GM21515 (cell line): ENCODE measurements around the gene AGPAT2.

ENCODE experiments used
- ATAC-seq: cut with Tn5 transposase; IDR thresholded peaks from one replicate; pipeline ENCODE4 v1.9.1; 2021; ENCODE audit not compliant: unreplicated experiment

Gene AGPAT2

GRCh38 chr9:136665111-136665703, 22.1 kb downstream of the AGPAT2 start:
- ATAC-seq: no peak

DNA sequence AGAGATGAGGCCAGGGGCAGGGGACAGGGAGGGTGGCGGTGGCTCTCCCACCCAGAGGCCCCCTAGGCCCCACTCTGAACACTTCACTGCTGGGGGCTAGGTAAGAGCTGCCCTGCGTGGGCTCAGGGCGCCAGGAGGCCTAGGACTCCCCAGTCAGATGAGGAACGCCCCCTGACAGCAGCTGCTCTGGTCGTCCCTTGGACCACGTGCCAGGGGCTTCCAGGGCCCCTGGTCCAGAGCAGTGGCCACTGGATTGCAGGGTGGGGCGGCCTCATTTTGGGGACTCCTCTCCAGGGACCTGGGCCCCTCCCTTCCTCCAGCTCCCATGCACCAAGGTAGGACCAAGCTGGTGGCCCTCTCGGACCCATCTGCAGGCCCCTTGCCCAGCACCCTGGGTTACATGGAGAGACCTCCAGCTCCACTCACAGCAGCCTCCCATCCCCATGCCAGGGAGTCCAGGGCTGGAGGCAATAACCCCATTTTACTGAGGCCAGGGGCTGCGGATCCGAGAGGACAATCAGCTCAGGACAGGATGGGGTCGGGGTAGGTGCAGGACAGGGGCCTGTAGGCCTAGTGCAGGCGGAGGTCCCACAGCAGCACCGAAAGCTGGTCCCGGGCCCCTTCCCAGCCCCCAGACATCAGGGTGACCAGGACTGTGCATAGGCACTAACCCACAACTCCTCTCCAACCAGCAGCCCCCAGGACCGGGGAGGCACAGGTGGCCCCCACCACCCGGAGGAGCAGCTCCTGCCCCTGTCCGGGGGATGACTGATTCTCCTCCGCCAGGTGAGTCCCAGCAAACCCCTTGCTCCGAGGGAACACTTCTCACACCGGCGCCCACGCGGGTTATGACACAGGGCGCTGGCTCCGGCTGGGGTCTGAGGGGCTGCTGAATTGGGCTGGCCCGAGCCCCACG, 23.0 kb downstream of the AGPAT2 start:
- ATAC-seq: no peak

GRCh38 chr9:136662656-136663581, 24.3 kb downstream of the AGPAT2 start, which contains the start of gene EGFL7:
TSS of gene EGFL7 (plus strand) at chr9:136662916. CDS start at chr9:136668283, 5,367 bp downstream.
- ATAC-seq: no peak

GRCh38 chr9:136662326-136662655, 25.0 kb downstream of the AGPAT2 start:
- no peak for ATAC-seq

DNA sequence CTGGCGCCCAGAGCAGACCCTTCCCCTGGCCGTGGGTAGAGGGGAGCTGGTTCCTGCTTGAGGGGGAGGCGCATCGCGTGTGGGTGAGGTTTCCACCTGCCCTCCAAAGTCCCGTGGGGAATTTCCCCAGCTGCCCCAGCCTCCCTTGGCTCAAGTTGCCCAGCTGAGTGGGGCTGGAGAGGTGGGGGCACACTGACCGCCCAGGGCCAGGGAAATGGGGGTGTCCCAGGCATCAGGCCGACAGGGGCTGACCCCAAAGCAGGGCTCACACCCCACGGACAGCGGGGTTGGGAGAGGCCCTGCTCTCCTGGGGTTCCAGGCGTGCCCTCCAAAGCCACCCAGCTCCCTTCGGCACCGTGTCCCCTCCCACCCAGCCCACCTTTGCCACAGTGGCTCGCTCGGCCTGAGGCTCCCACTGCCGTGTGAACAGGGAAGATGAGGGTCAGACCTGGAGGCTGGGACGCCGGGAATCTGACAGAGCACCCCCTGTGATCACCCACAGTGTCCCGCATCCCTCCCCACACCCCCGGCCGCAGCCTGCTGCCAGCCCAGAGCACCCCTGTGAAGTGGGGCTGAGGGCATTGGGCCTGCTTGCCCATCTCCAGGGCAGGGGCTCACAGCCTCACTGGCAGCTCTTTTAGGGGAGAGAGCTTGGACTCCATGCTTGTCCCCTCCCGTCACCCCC, 25.5 kb downstream of the AGPAT2 start:
- no peak for ATAC-seq

DNA sequence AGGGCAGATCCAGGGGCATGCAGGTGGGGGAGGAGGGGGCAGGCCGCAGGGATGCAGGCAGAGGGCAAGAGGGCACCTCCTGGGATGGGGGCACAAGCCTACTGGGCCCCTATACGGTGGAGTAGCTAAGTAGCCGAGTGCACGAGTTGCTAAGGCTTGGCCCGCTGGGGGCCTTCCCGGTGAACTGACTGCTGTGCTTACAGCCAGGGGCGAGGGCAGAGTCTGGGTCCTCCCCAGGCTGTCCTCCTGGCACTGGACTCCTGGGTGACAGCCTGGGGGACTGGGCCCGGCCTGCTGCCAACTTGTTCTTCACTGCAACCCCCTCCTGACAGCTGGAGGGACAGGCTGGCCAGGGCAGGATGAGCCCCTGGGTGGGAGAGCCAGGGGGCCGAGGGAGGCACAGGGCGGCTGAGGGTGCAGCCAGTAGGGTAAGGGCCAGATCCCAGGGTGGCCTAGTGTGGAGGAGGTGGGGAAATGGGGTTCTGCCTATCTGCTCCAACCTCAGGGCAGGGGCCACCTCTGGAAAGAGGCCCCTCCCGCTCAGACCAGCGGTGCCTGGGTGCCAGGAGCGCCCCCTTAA, 26.2 kb downstream of the AGPAT2 start:
- ATAC-seq: no peak

- ATAC-seq: no peak
These were observed 27.1 kb downstream of the AGPAT2 start for GRCh38 chr9:136659861-136660784.

DNA sequence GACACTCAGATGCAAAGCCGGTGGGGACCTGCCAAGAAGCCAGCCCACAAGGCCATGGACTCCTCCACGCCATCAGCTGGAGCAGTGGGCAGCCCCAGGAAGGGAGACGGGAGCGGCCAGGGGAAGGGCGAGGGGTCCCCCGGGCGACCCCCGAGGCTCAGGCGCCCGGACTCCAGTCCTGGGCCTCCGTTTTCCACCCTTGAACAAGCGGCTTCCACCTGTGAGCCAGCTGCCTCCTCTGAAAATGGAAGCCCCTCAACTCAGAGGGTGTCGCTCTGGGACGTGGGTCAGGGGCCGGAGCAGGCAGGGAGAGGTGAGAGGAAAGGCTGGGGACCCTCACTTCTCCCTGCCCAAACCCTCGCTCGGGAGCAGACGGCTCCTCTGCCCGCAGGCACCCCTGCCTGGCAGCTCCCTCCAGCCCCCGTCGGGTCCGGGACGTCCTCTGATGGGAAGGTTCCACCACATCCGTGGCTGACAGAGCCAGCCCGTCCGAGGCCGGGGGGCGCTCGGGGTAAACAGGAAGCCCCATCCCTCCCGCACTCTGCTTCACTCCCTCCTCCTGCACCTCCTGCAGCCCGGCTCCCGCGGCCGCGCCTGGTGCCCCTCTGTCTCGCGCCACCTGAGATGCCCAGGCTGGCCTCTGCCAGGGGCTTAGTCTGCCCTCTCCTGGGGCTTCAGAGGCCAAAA, 28.3 kb downstream of the AGPAT2 start:
- ATAC-seq: no peak

DNA sequence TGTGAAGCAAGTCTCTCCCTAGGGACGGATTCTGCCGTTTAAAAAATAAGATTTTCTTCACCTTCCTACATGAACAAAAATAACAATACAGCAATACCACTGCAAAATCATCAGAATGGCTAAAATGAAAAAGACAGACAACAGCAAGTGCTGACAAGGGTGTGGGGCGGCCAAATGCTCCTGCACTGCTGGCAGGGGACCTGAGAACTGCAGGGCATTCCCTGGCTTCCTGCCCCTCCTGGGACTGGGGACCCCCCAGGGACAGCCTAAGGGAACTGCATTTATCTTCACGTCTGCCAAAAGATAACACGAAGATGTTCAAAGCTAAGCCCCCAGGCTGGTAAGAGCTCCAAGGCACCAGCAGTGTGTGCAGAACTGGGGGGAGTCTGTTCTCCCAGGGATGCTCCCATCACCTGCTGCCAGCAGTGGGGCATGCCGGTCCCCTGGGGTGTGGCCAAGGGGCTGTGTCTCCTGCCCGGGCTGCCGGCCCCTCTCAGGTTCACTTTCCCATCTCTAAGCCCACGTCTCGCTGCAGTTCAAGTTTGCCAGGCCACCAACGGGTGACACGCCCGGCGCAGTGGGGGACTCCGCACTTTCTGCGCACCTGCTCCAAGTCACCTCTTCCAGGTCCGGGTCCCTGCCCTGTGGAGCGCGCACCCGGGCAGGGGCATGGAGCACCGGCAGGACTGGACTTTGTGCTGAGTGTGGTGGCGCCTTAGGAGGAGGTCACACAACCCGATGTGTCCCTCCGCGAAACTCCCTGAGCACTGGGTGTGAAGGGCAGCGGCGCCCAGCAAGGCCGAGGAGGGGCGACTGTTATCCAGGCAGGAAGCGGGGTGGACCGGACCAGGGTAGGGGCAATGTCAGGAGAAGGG, 29.0 kb downstream of the AGPAT2 start:
- no peak for ATAC-seq

GRCh38 chr9:136656795-136657611, 30.3 kb downstream of the AGPAT2 start:
- no peak for ATAC-seq

DNA sequence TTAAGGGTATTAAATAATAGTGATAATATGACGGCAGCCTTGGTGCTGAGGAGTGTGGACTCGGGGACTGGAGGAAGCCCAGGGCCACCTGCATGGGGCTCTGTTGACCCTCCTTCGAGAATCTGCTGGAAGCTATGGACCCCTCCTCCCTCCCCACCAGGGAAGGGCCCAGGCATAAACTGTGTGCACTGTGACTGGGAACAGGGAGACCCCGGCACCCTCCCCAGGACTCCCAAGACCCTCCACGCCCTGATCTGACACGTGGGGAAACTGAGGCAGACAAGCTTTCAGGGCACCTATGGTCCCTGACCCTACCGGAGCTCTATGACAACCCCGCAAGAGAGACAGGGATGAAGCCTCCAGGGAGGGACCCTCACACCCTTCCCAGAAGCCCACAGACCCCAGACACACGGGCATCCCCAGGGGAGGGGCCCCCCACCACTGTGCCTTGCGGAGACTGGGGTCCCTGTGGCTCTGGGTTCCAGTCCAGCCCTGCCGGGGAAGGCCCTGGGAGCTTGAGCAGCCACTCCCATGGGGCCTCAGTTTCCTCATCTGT, 31.0 kb downstream of the AGPAT2 start:
- ATAC-seq: no peak

- ATAC-seq: no peak
These were observed 31.6 kb downstream of the AGPAT2 start for GRCh38 chr9:136655536-136656182.

GRCh38 chr9:136654820-136655535, 32.3 kb downstream of the AGPAT2 start:
- no peak for ATAC-seq

DNA sequence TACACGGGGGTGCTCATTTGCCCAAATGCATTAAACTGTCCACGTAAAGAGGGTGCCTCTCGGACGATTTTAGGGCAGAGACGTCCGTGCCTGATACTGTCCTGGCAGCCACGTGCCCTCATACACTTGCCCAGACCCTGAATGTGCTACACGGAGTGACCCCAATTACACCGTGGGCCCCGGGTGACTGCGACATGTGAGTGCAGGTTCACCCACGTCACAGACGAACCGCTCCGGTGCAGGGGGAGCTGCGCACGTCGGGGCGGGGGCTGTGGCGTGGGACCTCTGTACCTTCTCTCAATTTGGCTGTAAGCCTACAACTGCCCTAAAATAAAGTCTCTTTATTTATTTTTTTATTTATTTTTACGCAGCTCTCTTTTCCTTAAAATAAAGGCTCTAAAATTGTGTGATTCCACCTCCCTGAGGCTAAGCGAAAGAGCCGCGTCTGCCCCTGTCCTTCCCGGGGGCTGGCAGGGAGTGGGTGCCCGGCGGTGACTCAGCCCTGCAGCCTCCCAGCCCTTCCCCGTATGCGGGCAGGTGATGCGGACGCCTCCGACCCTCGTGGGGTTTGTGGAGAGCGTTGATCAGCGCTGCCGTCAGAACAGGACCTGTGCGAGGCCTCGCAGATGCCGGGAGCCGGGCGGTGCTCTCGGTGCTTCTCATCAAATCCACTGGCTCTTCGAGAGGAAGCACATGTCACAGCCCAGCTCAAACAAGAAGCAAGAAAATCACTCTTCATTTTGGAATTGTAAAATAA, 33.8 kb downstream of the AGPAT2 start:
- ATAC-seq: no peak

GRCh38 chr9:136651860-136652259, 35.4 kb downstream of the AGPAT2 start:
- no peak for ATAC-seq
